Breast epithelium (tissue), 3 donors: ENCODE data around the gene ASF1B.

Source experiments
- POLR2A ChIP-seq: fragments of 450-650 bp; IDR thresholded peaks from one replicate; pipeline ENCODE4 v1.6.1; 2016; ENCODE audit warnings: antibody characterized with exemption, mild to moderate bottlenecking, moderate library complexity
- POLR2AphosphoS5 ChIP-seq, 3 donors: sonication (generic); formaldehyde crosslinking; IDR thresholded peaks; one replicate each; pipeline ENCODE4 v1.6.1; 2017; ENCODE audit warnings: antibody characterized with exemption in 3 of 3
- TF ChIP-seq, protein P1 (sequence below), 3 donors: fragments of 450-650 bp; IDR thresholded peaks; one replicate each; pipeline ENCODE4 v1.5.1; 2016 to 2017; ENCODE audit warnings: antibody characterized with exemption in 3 of 3, mild to moderate bottlenecking in 3 of 3, moderate library complexity in 3 of 3

DNA sequence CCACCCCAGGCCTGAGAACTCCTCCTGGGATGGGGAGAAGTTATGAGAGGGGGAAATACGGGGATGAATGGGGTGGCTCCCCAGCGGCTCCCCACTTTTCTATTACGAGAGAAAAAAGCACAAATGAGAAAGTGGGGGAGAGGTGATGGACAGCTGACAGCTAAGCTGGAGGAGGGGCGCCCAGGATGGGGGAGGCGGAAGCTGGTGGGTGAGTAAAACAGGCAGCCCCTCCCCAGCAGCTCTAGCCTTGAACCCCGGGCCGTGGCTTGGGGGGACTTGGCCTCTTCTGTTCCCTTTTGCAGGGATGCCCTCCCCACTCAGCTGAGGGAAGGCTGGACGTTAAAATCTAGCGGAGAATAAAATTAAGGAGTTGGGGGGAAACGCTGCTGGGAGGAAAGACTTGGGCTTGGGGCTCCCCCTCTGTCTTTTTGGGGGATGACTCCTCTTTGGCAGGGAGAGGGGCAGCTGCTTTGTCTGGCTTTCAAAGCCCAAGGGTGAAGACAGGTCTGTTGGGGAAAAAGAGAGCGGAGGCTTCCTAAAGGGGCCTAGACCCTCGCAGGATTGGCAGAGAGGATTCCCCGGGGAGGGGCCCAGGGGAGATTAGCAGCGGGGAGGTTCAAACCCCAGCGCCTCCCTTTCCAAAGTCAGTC, 44.5 kb downstream of the ASF1B start:
- TF ChIP-seq, protein P1, sequence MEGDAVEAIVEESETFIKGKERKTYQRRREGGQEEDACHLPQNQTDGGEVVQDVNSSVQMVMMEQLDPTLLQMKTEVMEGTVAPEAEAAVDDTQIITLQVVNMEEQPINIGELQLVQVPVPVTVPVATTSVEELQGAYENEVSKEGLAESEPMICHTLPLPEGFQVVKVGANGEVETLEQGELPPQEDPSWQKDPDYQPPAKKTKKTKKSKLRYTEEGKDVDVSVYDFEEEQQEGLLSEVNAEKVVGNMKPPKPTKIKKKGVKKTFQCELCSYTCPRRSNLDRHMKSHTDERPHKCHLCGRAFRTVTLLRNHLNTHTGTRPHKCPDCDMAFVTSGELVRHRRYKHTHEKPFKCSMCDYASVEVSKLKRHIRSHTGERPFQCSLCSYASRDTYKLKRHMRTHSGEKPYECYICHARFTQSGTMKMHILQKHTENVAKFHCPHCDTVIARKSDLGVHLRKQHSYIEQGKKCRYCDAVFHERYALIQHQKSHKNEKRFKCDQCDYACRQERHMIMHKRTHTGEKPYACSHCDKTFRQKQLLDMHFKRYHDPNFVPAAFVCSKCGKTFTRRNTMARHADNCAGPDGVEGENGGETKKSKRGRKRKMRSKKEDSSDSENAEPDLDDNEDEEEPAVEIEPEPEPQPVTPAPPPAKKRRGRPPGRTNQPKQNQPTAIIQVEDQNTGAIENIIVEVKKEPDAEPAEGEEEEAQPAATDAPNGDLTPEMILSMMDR (IDR thresholded peaks at IDR 0.05): no peak
- TF ChIP-seq POLR2A (no peak), POLR2AphosphoS5 (IDR thresholded peaks at IDR 0.05) (no peak)
